ENCODE data around the gene SPATA17.

SPATA17 gene

GRCh38 chr1:217622042-217622441 is 9.1 kb upstream of the SPATA17 start:
- Histone ChIP-seq H3K36me3 (peaks cover 15% of the 10 kb centered on the region), H3K4me3 (ENCODE audit: low read depth, low read length) (no peak overlapping the region), H3K27me3 (ENCODE audit: insufficient read depth, low read depth, severe bottlenecking) (no peaks in the 10 kb centered on the region), H3K27ac (no peak overlapping the region), H3K9me3 (ENCODE audit: severe bottlenecking) (no peaks in the 10 kb centered on the region)
- no peak for DNase-seq
- no peak for TF ChIP-seq CTCF (IDR thresholded peaks at IDR 0.05; ENCODE audit: low read depth, low read length)

GRCh38 chr1:217626321-217626720 is 4.8 kb upstream of the SPATA17 start:
- TF ChIP-seq CTCF (IDR thresholded peaks at IDR 0.05; ENCODE audit: low read depth, low read length), result no peak
- H3K9me3 ChIP-seq (ENCODE audit: severe bottlenecking), result no peaks in the 10 kb centered on the region
- peaks cover 5% of the 10 kb centered on the region for H3K36me3 ChIP-seq
- DNase-seq, result no peak
- H3K4me3 ChIP-seq (ENCODE audit: low read depth, low read length), result no peak overlapping the region
- H3K27me3 ChIP-seq (ENCODE audit: insufficient read depth, low read depth, severe bottlenecking), result no peaks in the 10 kb centered on the region
- H3K27ac ChIP-seq, result no peak overlapping the region

- Histone ChIP-seq H3K36me3 (peaks cover 5% of the 10 kb centered on the region), H3K27ac (no peak overlapping the region), H3K9me3 (ENCODE audit: severe bottlenecking) (no peaks in the 10 kb centered on the region), H3K27me3 (ENCODE audit: insufficient read depth, low read depth, severe bottlenecking) (no peaks in the 10 kb centered on the region), H3K4me3 (ENCODE audit: low read depth, low read length) (no peak overlapping the region)
- TF ChIP-seq CTCF (IDR thresholded peaks at IDR 0.05; ENCODE audit: low read depth, low read length), result no peak
- DNase-seq, result no peak
Observed at GRCh38 chr1:217627431-217627830, 3.7 kb upstream of the SPATA17 start.

- DNase-seq, result peak; percentile 44
- Histone ChIP-seq H3K9me3 (ENCODE audit: severe bottlenecking) (no peaks in the 10 kb centered on the region), H3K36me3 (no peaks in the 10 kb centered on the region), H3K4me3 (ENCODE audit: low read depth, low read length) (no peak overlapping the region), H3K27ac (no peak overlapping the region), H3K27me3 (ENCODE audit: insufficient read depth, low read depth, severe bottlenecking) (no peaks in the 10 kb centered on the region)
- no peak for TF ChIP-seq CTCF (IDR thresholded peaks at IDR 0.05; ENCODE audit: low read depth, low read length)
Observed at GRCh38 chr1:217642455-217642854, 11.3 kb downstream of the SPATA17 start.

- no peaks in the 10 kb centered on the region for H3K36me3 ChIP-seq
- no peaks in the 10 kb centered on the region for H3K27me3 ChIP-seq (ENCODE audit: insufficient read depth, low read depth, severe bottlenecking)
- DNase-seq, result no peak
- no peak overlapping the region for H3K4me3 ChIP-seq (ENCODE audit: low read depth, low read length)
- no peak overlapping the region for H3K27ac ChIP-seq
- H3K9me3 ChIP-seq (ENCODE audit: severe bottlenecking), result no peaks in the 10 kb centered on the region
- no peak for TF ChIP-seq CTCF (IDR thresholded peaks at IDR 0.05; ENCODE audit: low read depth, low read length)
Observed at GRCh38 chr1:217647791-217648190, 16.6 kb downstream of the SPATA17 start.

- no peak for TF ChIP-seq CTCF (IDR thresholded peaks at IDR 0.05; ENCODE audit: low read depth, low read length)
- Histone ChIP-seq H3K9me3 (ENCODE audit: severe bottlenecking) (no peaks in the 10 kb centered on the region), H3K27me3 (ENCODE audit: insufficient read depth, low read depth, severe bottlenecking) (no peaks in the 10 kb centered on the region), H3K27ac (no peak overlapping the region), H3K36me3 (no peaks in the 10 kb centered on the region), H3K4me3 (ENCODE audit: low read depth, low read length) (no peak overlapping the region)
- DNase-seq, result no peak
Observed at GRCh38 chr1:217650674-217651073, 19.5 kb downstream of the SPATA17 start.
